OCI-LY1 (cell line): ENCODE data around the gene ANKIB1.
"Not testable (repeated sequence)": the region's sequence is repeated elsewhere in the genome, so short reads cannot be mapped to it uniquely, and the experiment has no call there.

Experiments
- H2AFZ ChIP-seq: fragments of 200-600 bp; sonication (generic), shearing (Covaris generic); 2 replicates; pipeline ENCODE4 v1.6.0; 2014; ENCODE audit warnings: antibody characterized with exemption, mild to moderate bottlenecking, low read length
- H3F3A ChIP-seq: fragments of 200-600 bp; sonication (generic), shearing (Covaris generic); 2 replicates; pipeline ENCODE4 v1.6.0; 2014; ENCODE audit warnings: mild to moderate bottlenecking, antibody characterized with exemption, low read length, moderate library complexity; ENCODE audit not compliant: insufficient read depth
- H3K27ac ChIP-seq: fragments of 200-600 bp; sonication (generic); 2 replicates; pipeline ENCODE4 v1.5.1; 2014; ENCODE audit warnings: low read length, mixed run types, mild to moderate bottlenecking, low read depth; ENCODE audit not compliant: poor library complexity, severe bottlenecking
- H3K27me3 ChIP-seq: fragments of 200-600 bp; sonication (generic); 2 replicates; pipeline ENCODE4 v1.6.0; 2014; ENCODE audit warnings: antibody characterized with exemption, mild to moderate bottlenecking, low read length, moderate library complexity; ENCODE audit not compliant: insufficient read depth
- H3K36me3 ChIP-seq: fragments of 200-600 bp; sonication (generic); 2 replicates; pipeline ENCODE4 v1.6.1; 2014; ENCODE audit warnings: mild to moderate bottlenecking, antibody characterized with exemption, low read length, moderate library complexity, mixed read lengths; ENCODE audit not compliant: insufficient read depth
- H3K4me1 ChIP-seq: fragments of 200-600 bp; sonication (generic); 2 replicates; pipeline ENCODE4 v1.5.1; 2014; ENCODE audit warnings: mild to moderate bottlenecking, low read length, moderate library complexity; ENCODE audit not compliant: insufficient read depth, severe bottlenecking
- H3K4me2 ChIP-seq: fragments of 200-600 bp; sonication (generic), shearing (Covaris generic); 2 replicates; pipeline ENCODE4 v1.6.1; 2014; ENCODE audit warnings: low read length
- H3K4me3 ChIP-seq: fragments of 200-600 bp; sonication (generic); 2 replicates; pipeline ENCODE4 v1.5.1; 2014; ENCODE audit warnings: low read length, low read depth, mild to moderate bottlenecking, mixed read lengths; ENCODE audit not compliant: poor library complexity, severe bottlenecking
- H3K79me2 ChIP-seq: fragments of 200-600 bp; shearing (Covaris generic); 2 replicates; pipeline ENCODE4 v1.6.1; 2016; ENCODE audit warnings: mixed run types, low read length, mixed read lengths; ENCODE audit not compliant: insufficient read depth
- H3K9ac ChIP-seq: fragments of 200-600 bp; sonication (generic), shearing (Covaris generic); 2 replicates; pipeline ENCODE4 v1.6.1; 2014; ENCODE audit warnings: mild to moderate bottlenecking, low read length, mixed read lengths
- H3K9me2 ChIP-seq: fragments of 200-600 bp; sonication (generic), shearing (Covaris generic); 2 replicates; pipeline ENCODE4 v1.6.1; 2014; ENCODE audit warnings: low read depth, mild to moderate bottlenecking, low read length, mixed read lengths
- H3K9me3 ChIP-seq: fragments of 200-600 bp; shearing (Covaris generic); 2 replicates; pipeline ENCODE4 v1.6.1; 2014; ENCODE audit warnings: low read length, mixed read lengths
- H4K20me1 ChIP-seq: fragments of 200-600 bp; sonication (generic), shearing (Covaris generic); 2 replicates; pipeline ENCODE4 v1.6.0; 2016; ENCODE audit warnings: mild to moderate bottlenecking, low read length; ENCODE audit not compliant: insufficient read depth
- EZH2 ChIP-seq: fragments of 200-600 bp; sonication (generic), shearing (Covaris generic); IDR thresholded peaks from 2 replicates; pipeline ENCODE4 v1.8.0; 2017; ENCODE audit warnings: borderline replicate concordance, mixed run types, mild to moderate bottlenecking, antibody characterized with exemption, low read length, moderate library complexity, mixed read lengths
- TF ChIP-seq, protein P1 (sequence below): fragments of 200-600 bp; sonication (generic), shearing (Covaris generic); IDR thresholded peaks from 2 replicates; pipeline ENCODE4 v1.5.1; 2017; ENCODE audit warnings: mild to moderate bottlenecking, antibody characterized with exemption, low read length, moderate library complexity, mixed read lengths

Gene ANKIB1

DNA sequence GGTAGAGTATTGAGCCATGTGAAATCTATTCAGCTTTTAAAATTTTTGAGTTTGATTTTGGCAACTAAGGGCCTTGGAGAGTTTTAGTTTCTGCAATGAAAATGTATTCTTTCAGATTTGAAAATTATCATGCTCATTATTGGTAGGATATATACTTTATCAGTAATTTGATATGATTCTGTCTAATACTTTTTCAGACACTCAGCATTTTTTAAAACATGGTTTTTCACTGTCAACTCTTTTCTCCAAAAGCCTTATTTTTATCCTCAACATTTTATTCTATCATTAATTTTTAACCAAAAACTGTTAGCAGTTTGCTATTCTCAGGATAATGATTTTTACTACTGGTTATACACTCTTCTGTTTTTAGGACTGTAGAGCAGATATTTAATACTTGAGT is 4.8 kb downstream of the ANKIB1 start:
- H3K9me3 ChIP-seq: peaks cover 7% of the 10 kb centered on the region; the same call in 1 of the 2 replicates
- H3K4me3 ChIP-seq: no peak overlapping the region
- no peak for TF ChIP-seq EZH2
- TF ChIP-seq, protein P1, sequence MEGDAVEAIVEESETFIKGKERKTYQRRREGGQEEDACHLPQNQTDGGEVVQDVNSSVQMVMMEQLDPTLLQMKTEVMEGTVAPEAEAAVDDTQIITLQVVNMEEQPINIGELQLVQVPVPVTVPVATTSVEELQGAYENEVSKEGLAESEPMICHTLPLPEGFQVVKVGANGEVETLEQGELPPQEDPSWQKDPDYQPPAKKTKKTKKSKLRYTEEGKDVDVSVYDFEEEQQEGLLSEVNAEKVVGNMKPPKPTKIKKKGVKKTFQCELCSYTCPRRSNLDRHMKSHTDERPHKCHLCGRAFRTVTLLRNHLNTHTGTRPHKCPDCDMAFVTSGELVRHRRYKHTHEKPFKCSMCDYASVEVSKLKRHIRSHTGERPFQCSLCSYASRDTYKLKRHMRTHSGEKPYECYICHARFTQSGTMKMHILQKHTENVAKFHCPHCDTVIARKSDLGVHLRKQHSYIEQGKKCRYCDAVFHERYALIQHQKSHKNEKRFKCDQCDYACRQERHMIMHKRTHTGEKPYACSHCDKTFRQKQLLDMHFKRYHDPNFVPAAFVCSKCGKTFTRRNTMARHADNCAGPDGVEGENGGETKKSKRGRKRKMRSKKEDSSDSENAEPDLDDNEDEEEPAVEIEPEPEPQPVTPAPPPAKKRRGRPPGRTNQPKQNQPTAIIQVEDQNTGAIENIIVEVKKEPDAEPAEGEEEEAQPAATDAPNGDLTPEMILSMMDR: no peak
- peaks cover 30% of the 10 kb centered on the region for H3K36me3 ChIP-seq
- no peak overlapping the region for H2AFZ ChIP-seq
- no peak overlapping the region for H3K9ac ChIP-seq
- no peaks in the 10 kb centered on the region for H3K27me3 ChIP-seq
- no peaks in the 10 kb centered on the region for H4K20me1 ChIP-seq
- H3K9me2 ChIP-seq: no peaks in the 10 kb centered on the region
- peaks cover 30% of the 10 kb centered on the region for H3K4me1 ChIP-seq
- H3F3A ChIP-seq: no peaks in the 10 kb centered on the region
- H3K4me2 ChIP-seq: no peak overlapping the region
- no peak overlapping the region for H3K27ac ChIP-seq
- peaks cover 87% of the 10 kb centered on the region for H3K79me2 ChIP-seq

DNA sequence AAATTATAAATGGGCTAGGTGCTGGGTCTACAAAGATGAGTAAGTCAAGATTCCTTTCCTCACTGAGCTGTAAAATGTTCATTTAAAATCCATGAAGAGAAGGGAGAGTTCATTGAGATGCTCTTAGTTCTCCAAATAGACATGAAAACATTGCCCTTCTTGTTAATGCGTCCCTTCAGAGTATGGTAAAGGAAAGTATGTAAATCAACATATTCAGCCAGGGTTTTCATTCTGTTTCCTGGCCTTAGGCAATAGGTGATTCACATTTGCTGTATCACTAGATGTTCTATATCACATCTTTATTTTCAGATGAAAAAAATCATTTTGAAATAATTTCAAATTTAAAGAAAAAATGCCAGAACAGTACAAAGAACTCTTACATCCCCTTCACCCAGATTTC is 5.4 kb downstream of the ANKIB1 start:
- no peak overlapping the region for H3K9ac ChIP-seq
- no peak for TF ChIP-seq EZH2
- TF ChIP-seq, protein P1: no peak
- H3F3A ChIP-seq: no peaks in the 10 kb centered on the region
- no peak overlapping the region for H3K4me2 ChIP-seq
- peaks cover 7% of the 10 kb centered on the region; the same call in 1 of the 2 replicates for H3K9me3 ChIP-seq
- peaks cover 30% of the 10 kb centered on the region for H3K4me1 ChIP-seq
- no peaks in the 10 kb centered on the region for H3K27me3 ChIP-seq
- no peak overlapping the region for H2AFZ ChIP-seq
- H3K4me3 ChIP-seq: no peak overlapping the region
- no peaks in the 10 kb centered on the region for H3K9me2 ChIP-seq
- H3K36me3 ChIP-seq: peaks cover 30% of the 10 kb centered on the region
- H4K20me1 ChIP-seq: no peaks in the 10 kb centered on the region
- H3K79me2 ChIP-seq: peaks cover 93% of the 10 kb centered on the region
- no peak overlapping the region for H3K27ac ChIP-seq

DNA sequence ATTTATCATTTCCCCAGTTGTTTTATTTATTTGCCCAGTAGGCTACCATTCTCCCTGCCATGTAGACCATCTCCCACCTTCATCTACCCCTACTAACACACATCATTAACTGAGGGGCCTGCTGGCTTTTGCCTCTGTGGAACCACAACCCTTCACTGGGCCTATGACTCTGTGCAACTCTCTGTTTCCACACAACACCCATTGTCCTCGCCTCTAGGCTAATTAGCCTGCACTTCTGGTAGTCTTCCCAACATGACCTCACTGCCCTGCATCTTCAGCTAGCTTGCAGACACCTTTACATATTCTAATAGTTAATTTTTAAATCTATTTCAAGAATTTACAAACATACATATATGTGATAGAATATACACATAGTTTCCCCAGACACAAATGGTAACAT is 7.5 kb downstream of the ANKIB1 start:
- Histone ChIP-seq H3K9me3 (peaks cover 7% of the 10 kb centered on the region; the same call in 1 of the 2 replicates), H3K27ac (no peak overlapping the region), H3K9me2 (no peaks in the 10 kb centered on the region), H2AFZ (no peak overlapping the region), H3K4me1 (peaks cover 16% of the 10 kb centered on the region), H4K20me1 (no peaks in the 10 kb centered on the region), H3K4me2 (no peak overlapping the region), H3K9ac (no peak overlapping the region), H3F3A (no peaks in the 10 kb centered on the region), H3K4me3 (no peak overlapping the region), H3K36me3 (peaks cover 30% of the 10 kb centered on the region), H3K79me2 (peaks cover 93% of the 10 kb centered on the region), H3K27me3 (no peaks in the 10 kb centered on the region)
- TF ChIP-seq, protein P1: no peak
- no peak for TF ChIP-seq EZH2

DNA sequence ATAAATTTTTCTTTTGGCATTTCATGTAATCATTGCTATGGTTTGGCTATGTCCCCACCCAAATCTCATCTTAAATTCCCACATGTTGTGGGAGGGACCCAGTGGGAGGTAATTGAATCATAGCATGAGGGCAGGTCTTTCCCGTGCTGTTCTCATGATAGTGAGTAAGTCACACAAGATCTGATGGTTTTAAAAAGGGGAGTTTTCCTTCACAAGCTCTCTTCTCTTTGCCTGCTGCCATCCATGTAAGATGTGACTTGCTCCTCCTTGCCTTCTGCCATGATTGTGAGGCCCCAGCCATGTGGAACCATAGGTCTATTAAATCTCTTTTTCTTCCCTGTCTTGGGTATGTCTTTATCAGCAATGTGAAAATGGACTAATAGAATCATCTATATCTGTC is 9.0 kb downstream of the ANKIB1 start:
- H3K9me3 ChIP-seq, H3F3A ChIP-seq, H3K4me3 ChIP-seq, H3K9me2 ChIP-seq, H3K9ac ChIP-seq, H3K27ac ChIP-seq, H3K4me2 ChIP-seq, H2AFZ ChIP-seq, H3K27me3 ChIP-seq, H4K20me1 ChIP-seq: not testable (repeated sequence)
- Histone ChIP-seq H3K36me3 (peaks cover 30% of the 10 kb centered on the region), H3K79me2 (peaks cover 88% of the 10 kb centered on the region), H3K4me1 (peaks cover 15% of the 10 kb centered on the region)
